Lower leg skin (tissue), 4 donors: Measurements from ENCODE around the gene TRIM27. TPM values are rescaled to one million over a fixed set of nuclear protein-coding genes. Genes with fewer than 3 reads are reported as not detected.
A peak's percentile ranks its signal among the peaks of the same experiment; 100 is the strongest.

Source experiments
- DNase-seq, 2 donors: peaks; one replicate each; pipeline ENCODE4 v3.0.0-alpha.2; 2019; ENCODE audit warnings: low spot score in 2 of 2
- H3K4me3 ChIP-seq: fragments of 200-600 bp; sonication (generic); 2 replicates; pipeline ENCODE4 v1.5.1; 2017; ENCODE audit warnings: mild to moderate bottlenecking, low read depth; ENCODE audit not compliant: poor library complexity, severe bottlenecking
- POLR2A ChIP-seq, 2 donors: fragments of 450-650 bp; IDR thresholded peaks; one replicate each; pipeline ENCODE4 v1.6.1; 2016 to 2017; ENCODE audit warnings: antibody characterized with exemption in 2 of 2, mild to moderate bottlenecking in 1 of 2, moderate library complexity in 1 of 2
- WGBS, 2 donors: methylation state at CpG; one replicate each; pipeline ENCODE4 v1.1.5; 2018; 5-methylcytosine and 5-hydroxymethylcytosine counted together
- intact Hi-C: fragments of 100-400 bp; cut with DNase I; formaldehyde crosslinking; loops from one replicate; pipeline ENCODE4 v1.15.0; 2023; ENCODE audit warnings: low total_unique reads
- total RNA-seq, 4 donors: library from RNA; depleted of rRNA; stranded (reverse); fragments of >200 nt; gene quantifications; one replicate each; pipeline ENCODE4 v1.1.0, GENCODE V29; 2016
- TF ChIP-seq, protein P1 (sequence below), 3 donors: fragments of 450-650 bp; IDR thresholded peaks; one replicate each; pipeline ENCODE4 v1.5.1; 2016; ENCODE audit warnings: antibody characterized with exemption in 3 of 3, mild to moderate bottlenecking in 3 of 3, moderate library complexity in 2 of 3

TRIM27 gene
- total RNA-seq, 4 donors from 2014 or later, result 32.2 to 38.9 (median 35.6) TPM

DNA sequence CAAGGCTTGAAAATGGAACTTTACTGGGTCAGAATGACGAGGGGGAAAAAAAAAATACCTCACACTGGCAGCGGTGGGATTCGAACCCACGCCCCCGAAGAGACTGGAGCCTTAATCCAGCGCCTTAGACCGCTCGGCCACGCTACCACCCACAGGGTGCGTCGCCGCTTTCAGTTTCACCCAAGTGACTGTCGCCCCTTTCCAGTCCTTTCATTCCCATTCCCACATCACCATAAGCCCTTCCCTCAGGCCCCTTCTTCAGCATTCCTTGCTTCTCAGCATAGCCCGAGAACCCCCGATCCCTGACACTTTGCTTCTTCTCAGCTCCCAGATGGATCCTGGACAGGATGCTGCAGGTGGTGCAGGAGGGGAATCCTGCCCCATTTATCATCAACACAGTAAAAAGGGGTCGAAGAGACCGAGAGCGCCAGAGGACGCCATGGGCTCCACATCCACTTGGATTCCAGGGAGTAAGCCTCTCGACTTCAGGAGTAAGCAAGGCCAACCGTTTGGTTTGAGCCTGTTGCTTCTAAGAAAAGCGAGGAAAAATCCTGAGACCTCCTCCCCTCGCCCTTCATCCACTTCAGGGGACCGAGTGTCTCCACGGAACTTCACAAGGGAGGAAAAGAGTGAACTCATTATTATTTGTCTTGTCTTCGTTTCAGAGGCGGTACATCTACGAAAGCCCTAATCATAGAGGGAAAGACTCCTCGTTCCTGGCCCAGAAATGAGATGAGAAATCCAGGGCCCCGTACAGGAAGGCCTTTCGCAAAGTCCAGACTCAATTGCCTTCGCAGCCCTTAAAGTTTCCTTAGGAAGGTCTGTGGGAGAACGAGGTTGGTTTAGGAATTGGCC, 20.0 kb upstream of the TRIM27 start:
- H3K4me3 ChIP-seq, result peak overlapping the region; percentile 6
- TF ChIP-seq, protein P1, sequence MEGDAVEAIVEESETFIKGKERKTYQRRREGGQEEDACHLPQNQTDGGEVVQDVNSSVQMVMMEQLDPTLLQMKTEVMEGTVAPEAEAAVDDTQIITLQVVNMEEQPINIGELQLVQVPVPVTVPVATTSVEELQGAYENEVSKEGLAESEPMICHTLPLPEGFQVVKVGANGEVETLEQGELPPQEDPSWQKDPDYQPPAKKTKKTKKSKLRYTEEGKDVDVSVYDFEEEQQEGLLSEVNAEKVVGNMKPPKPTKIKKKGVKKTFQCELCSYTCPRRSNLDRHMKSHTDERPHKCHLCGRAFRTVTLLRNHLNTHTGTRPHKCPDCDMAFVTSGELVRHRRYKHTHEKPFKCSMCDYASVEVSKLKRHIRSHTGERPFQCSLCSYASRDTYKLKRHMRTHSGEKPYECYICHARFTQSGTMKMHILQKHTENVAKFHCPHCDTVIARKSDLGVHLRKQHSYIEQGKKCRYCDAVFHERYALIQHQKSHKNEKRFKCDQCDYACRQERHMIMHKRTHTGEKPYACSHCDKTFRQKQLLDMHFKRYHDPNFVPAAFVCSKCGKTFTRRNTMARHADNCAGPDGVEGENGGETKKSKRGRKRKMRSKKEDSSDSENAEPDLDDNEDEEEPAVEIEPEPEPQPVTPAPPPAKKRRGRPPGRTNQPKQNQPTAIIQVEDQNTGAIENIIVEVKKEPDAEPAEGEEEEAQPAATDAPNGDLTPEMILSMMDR (IDR thresholded peaks at IDR 0.05), result no peak
- no peak for TF ChIP-seq POLR2A (IDR thresholded peaks at IDR 0.05)
- intact Hi-C loops, result no loop called here
- 5% methylated on average over 33 of the region's 33 CpGs for WGBS, 2 donors
- DNase-seq, result peak in 1 of 2 donors; percentile 90

DNA sequence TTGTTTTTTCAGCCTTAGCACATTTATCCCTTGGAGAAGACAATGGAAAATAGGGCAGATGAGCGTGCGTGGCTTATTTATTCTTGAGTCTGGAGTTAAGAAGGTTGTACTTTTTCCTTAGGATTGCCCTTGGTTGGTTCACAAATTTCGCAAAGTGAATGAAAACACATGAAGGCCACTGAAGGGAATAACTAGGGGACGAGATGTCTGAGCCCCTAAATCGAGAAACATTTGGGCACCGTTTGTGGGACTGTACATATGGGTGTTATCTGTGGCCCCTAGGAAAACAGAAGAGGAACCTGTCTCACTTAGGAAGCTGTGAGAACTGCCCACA, 19.4 kb upstream of the TRIM27 start:
- no peak overlapping the region for H3K4me3 ChIP-seq
- TF ChIP-seq POLR2A (IDR thresholded peaks at IDR 0.05), result no peak
- TF ChIP-seq, protein P1 (IDR thresholded peaks at IDR 0.05), result no peak
- intact Hi-C loops, result no loop called here
- WGBS, 2 donors, result 51 to 53% methylated on average over 6 of the region's 6 CpGs
- no peak for DNase-seq

DNA sequence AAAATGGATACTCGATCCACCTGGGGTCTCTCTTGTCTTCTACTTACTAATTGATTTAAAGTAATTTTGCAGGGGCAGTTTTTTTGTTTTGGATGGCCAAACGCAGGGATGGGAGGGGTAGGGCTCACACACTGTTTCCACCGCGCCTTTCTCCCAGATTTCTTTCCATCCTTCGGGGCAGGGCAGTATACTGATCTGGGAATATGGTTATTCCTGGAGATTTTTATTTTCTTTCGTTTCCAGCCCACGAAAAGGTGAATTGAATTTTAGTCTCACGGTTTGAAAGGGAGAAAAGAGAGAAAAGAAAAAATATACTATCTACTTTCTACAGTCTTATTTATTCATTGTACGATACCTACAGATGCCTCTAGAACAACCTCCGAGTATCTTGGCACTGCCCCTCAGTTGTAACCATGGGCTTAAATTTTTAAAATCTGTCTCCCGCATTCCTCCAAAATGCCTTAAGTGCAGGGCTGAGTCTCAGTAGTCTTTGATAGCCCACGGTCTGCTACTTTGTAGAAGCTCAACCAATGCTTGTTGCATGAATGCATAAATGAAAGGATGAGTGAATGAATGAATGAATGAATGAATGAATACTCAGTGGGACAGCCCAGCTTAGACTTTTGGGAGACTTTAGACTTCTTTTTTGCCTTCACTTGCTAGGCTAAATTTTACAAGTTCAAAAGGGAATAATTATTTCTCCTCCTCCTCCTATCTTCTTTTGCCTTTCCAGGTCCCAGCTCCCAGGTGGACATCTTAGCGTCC, 18.1 kb upstream of the TRIM27 start:
- TF ChIP-seq, protein P1 (IDR thresholded peaks at IDR 0.05), result no peak
- TF ChIP-seq POLR2A (IDR thresholded peaks at IDR 0.05), result no peak
- no peak for DNase-seq
- 10 to 15% methylated on average over 13 of the region's 13 CpGs for WGBS, 2 donors

DNA sequence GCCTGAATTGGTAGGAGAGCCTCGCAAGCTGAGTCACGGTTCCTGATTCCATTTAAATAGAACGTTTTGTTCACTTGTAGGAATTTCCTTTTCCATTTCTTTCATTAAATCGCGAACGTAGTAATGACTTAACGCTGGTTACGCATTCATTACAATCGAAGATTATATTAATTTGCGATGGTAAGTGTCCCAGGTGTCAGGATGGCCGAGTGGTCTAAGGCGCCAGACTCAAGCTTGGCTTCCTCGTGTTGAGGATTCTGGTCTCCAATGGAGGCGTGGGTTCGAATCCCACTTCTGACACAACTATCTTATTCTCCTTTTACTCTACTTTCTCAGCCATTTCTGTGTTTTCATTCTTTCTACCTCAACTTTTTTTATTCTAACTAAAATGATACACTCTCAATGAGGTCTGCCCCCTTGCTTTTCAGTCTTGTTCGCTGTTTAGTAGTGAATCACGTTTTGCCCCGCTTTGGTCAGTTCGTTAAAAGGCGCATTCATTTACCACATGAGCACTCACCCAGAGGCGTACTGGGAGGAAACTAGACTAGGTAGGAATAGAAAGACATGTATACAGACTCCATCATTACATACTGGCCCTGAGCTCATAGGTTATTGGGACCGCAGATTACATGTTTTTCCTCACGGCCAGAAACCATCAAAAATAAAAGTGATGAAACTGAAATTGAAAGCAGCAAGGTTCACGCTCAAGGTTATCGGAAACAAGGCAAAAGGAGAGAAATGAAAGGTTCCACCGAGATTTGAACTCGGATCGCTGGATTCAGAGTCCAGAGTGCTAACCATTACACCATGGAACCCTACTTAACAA, 17.3 kb upstream of the TRIM27 start:
- TF ChIP-seq, protein P1 (IDR thresholded peaks at IDR 0.05), result no peak
- TF ChIP-seq POLR2A (IDR thresholded peaks at IDR 0.05), result no peak
- peak overlapping the region; percentile 67 for H3K4me3 ChIP-seq
- 1 to 2% methylated on average over 28 of the region's 28 CpGs for WGBS, 2 donors
- peak; percentile 83 to 92 for DNase-seq
- intact Hi-C loops, result no loop called here

More for the DNA sequence above, 18.1 kb upstream of the TRIM27 start:
- H3K4me3 ChIP-seq, result no peak overlapping the region
- intact Hi-C loops, result no loop called here

DNA sequence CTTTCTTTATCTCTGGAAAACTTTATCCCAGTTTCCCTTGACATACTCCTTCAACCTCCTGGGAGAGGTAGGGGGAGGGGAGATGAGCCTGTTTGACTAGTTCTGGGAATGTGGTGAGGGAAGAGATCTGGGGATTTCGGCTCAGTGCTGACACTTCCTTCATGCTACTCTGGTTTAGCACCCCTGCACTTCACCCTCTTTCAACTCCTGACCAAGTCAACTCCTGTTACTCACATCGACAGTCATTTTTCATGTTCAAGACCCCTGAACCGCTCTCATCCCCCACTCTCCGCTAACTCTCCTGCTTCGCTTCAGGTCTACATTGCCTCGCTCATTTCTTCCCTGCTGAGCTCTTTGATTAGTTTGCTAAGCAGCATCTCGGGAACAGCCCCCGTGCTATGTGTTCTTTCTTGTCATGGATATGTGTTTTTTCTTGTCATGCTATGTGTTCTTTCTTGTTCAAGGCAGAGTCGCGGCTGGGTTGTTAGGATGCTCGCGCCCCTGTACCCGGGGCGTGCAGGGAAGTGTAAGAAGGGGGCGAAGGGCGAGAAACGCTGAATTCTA, 16.6 kb upstream of the TRIM27 start:
- peak overlapping the region; percentile 67 for H3K4me3 ChIP-seq
- DNase-seq, result peak in 1 of 2 donors; percentile 37
- TF ChIP-seq POLR2A (IDR thresholded peaks at IDR 0.05), result no peak
- TF ChIP-seq, protein P1 (IDR thresholded peaks at IDR 0.05), result no peak
- 1% methylated on average over 17 of the region's 17 CpGs for WGBS, 2 donors
- intact Hi-C loops, result no loop called here
